Tongue (tissue), 2 donors: ENCODE measurements around the gene MGAT5B. TPM values are rescaled to one million over a fixed set of nuclear protein-coding genes. Genes with fewer than 3 reads are reported as not detected.
"Not testable (repeated sequence)": the region's sequence is repeated elsewhere in the genome, so short reads cannot be mapped to it uniquely, and the experiment has no call there.

Experiments used
- DNase-seq: peaks from one replicate; pipeline ENCODE4 v3.0.0-alpha.2; 2015
- total RNA-seq: library from RNA; depleted of rRNA; stranded (reverse); fragments of >200 nt; gene quantifications from one replicate; pipeline ENCODE4 v1.2.3, GENCODE V29; 2014

Gene MGAT5B
- total RNA-seq, 1 donor from 2014 or later = not detected

- no peak for DNase-seq
Observed at GRCh38 chr17:76951375-76951905, 83.2 kb downstream of the MGAT5B start.

- peak; percentile 40 for DNase-seq
Observed at GRCh38 chr17:76952402-76952801, 84.2 kb downstream of the MGAT5B start.

- DNase-seq = no peak
Observed at GRCh38 chr17:76953066-76953465, 84.9 kb downstream of the MGAT5B start.

- DNase-seq = no peak
Observed at GRCh38 chr17:76953946-76954345, 85.7 kb downstream of the MGAT5B start.

- DNase-seq = no peak
Observed at GRCh38 chr17:76955191-76955590, 87.0 kb downstream of the MGAT5B start.

GRCh38 chr17:76956846-76957540 is 88.8 kb downstream of the MGAT5B start:
- DNase-seq = no peak

GRCh38 chr17:76957678-76958464 is 89.7 kb downstream of the MGAT5B start:
- no peak for DNase-seq

- no peak for DNase-seq
Observed at GRCh38 chr17:76958974-76959373, 90.8 kb downstream of the MGAT5B start.

GRCh38 chr17:76961869-76962268 is 93.7 kb downstream of the MGAT5B start:
- no peak for DNase-seq

- DNase-seq = no peak
Observed at GRCh38 chr17:76962858-76963257, 94.7 kb downstream of the MGAT5B start.

- DNase-seq = no peak
Observed at GRCh38 chr17:76966016-76966415, 97.8 kb downstream of the MGAT5B start.

- no peak for DNase-seq
Observed at GRCh38 chr17:76966486-76967181, 98.4 kb downstream of the MGAT5B start.

GRCh38 chr17:76967762-76968161 is 99.6 kb downstream of the MGAT5B start:
- DNase-seq = no peak

GRCh38 chr17:76968707-76969597 is 100.7 kb downstream of the MGAT5B start:
- DNase-seq = peak; percentile 70

- DNase-seq = peak; percentile 49
Observed at GRCh38 chr17:76969598-76970172, 101.5 kb downstream of the MGAT5B start.

- not testable (repeated sequence) for DNase-seq
Observed at GRCh38 chr17:76970228-76970627, 102.0 kb downstream of the MGAT5B start.

- DNase-seq = no peak
Observed at GRCh38 chr17:76972046-76972641, 103.9 kb downstream of the MGAT5B start.

GRCh38 chr17:76973040-76973439 is 104.8 kb downstream of the MGAT5B start:
- no peak for DNase-seq

GRCh38 chr17:76974721-76975120 is 106.5 kb downstream of the MGAT5B start:
- no peak for DNase-seq

- DNase-seq = not testable (repeated sequence)
Observed at GRCh38 chr17:76978050-76978449, 109.8 kb downstream of the MGAT5B start.
